H9 (cell line): Measurements from ENCODE around the gene PCYT1B. TPM values are rescaled to one million over a fixed set of nuclear protein-coding genes. Genes with fewer than 3 reads are reported as not detected.

ENCODE experiments used
- DNase-seq: peaks from one replicate; pipeline ENCODE4 v3.0.0-alpha.2; 2017
- H2AFZ ChIP-seq: one replicate; pipeline ENCODE4 v1.6.1; 2013; ENCODE audit warnings: mild to moderate bottlenecking, low read length, control low read depth, moderate library complexity
- H2AK5ac ChIP-seq: 2 replicates; pipeline ENCODE4 v1.6.1; 2013; ENCODE audit warnings: low read length, control low read depth, mixed read lengths; ENCODE audit not compliant: insufficient read length
- H2BK120ac ChIP-seq: one replicate; pipeline ENCODE4 v1.6.1; 2013; ENCODE audit warnings: low read depth, mild to moderate bottlenecking, low read length, control low read depth, inconsistent platforms; ENCODE audit not compliant: poor library complexity, severe bottlenecking
- H2BK12ac ChIP-seq: 2 replicates; pipeline ENCODE4 v1.6.1; 2013; ENCODE audit warnings: low read length, control low read depth, mixed read lengths, low read depth; ENCODE audit not compliant: insufficient read length
- H2BK15ac ChIP-seq: 2 replicates; pipeline ENCODE4 v1.6.1; 2013; ENCODE audit warnings: low read depth, low read length, control low read depth
- H2BK20ac ChIP-seq: one replicate; pipeline ENCODE4 v1.6.1; 2013; ENCODE audit warnings: low read depth, mild to moderate bottlenecking, low read length, control low read depth, inconsistent platforms; ENCODE audit not compliant: poor library complexity, severe bottlenecking
- H2BK5ac ChIP-seq: 2 replicates; pipeline ENCODE4 v1.6.1; 2013; ENCODE audit warnings: low read length, control low read depth, mixed read lengths; ENCODE audit not compliant: insufficient read length
- H3K14ac ChIP-seq: 2 replicates; pipeline ENCODE4 v1.6.1; 2013; ENCODE audit warnings: low read length, control low read depth; ENCODE audit not compliant: insufficient read depth
- H3K18ac ChIP-seq: 2 replicates; pipeline ENCODE4 v1.6.1; 2013; ENCODE audit warnings: low read depth, mild to moderate bottlenecking, mixed read lengths, low read length, control low read depth; ENCODE audit not compliant: insufficient read length
- H3K23ac ChIP-seq: 2 replicates; pipeline ENCODE4 v1.6.1; 2013; ENCODE audit warnings: low read length, control low read depth, mixed read lengths, low read depth; ENCODE audit not compliant: insufficient read length
- H3K23me2 ChIP-seq: 2 replicates; pipeline ENCODE4 v1.6.1; 2013; ENCODE audit warnings: low read depth, mild to moderate bottlenecking, mixed read lengths, low read length, control low read depth; ENCODE audit not compliant: insufficient read length, poor library complexity, severe bottlenecking
- H3K27ac ChIP-seq: 2 replicates; pipeline ENCODE4 v1.5.1; 2013; ENCODE audit warnings: low read length, control low read depth, mixed read lengths, low read depth; ENCODE audit not compliant: insufficient read length
- H3K27me3 ChIP-seq: 2 replicates; pipeline ENCODE4 v1.6.1; 2013; ENCODE audit warnings: low read length, control low read depth, inconsistent platforms; ENCODE audit not compliant: insufficient read depth
- H3K4ac ChIP-seq: 2 replicates; pipeline ENCODE4 v1.6.1; 2013; ENCODE audit warnings: low read depth, mild to moderate bottlenecking, control low read depth, inconsistent platforms, low read length, moderate library complexity
- H3K4me1 ChIP-seq: 2 replicates; pipeline ENCODE4 v1.6.1; 2013; ENCODE audit warnings: low read length, control low read depth, inconsistent platforms; ENCODE audit not compliant: insufficient read depth
- H3K4me2 ChIP-seq: 2 replicates; pipeline ENCODE4 v1.6.1; 2013; ENCODE audit warnings: low read length, control low read depth, mixed read lengths; ENCODE audit not compliant: insufficient read length, insufficient read depth
- H3K56ac ChIP-seq: 2 replicates; pipeline ENCODE4 v1.6.1; 2013; ENCODE audit warnings: low read depth, mild to moderate bottlenecking, mixed read lengths, low read length, control low read depth; ENCODE audit not compliant: insufficient read length
- H3K79me1 ChIP-seq: 2 replicates; pipeline ENCODE4 v1.6.1; 2013; ENCODE audit warnings: low read depth, mild to moderate bottlenecking, moderate library complexity, low read length, control low read depth, inconsistent platforms; ENCODE audit not compliant: insufficient read depth, poor library complexity, severe bottlenecking
- H3K79me2 ChIP-seq: 2 replicates; pipeline ENCODE4 v1.6.1; 2013; ENCODE audit warnings: low read length, control low read depth, inconsistent platforms; ENCODE audit not compliant: insufficient read depth
- H3K9ac ChIP-seq: 2 replicates; pipeline ENCODE4 v1.6.1; 2013; ENCODE audit warnings: low read length, control low read depth, mixed read lengths; ENCODE audit not compliant: insufficient read length; ENCODE audit errors: extremely low read depth
- H3K9me3 ChIP-seq: one replicate; pipeline ENCODE4 v1.6.1; 2013; ENCODE audit warnings: low read depth, low read length, inconsistent platforms; ENCODE audit not compliant: control insufficient read depth
- H3T11ph ChIP-seq: one replicate; pipeline ENCODE4 v1.6.1; 2013; ENCODE audit warnings: mild to moderate bottlenecking, low read length, control low read depth, inconsistent platforms
- H4K20me1 ChIP-seq: one replicate; pipeline ENCODE4 v1.6.1; 2013; ENCODE audit not compliant: control insufficient read depth, insufficient read length, insufficient read depth
- H4K5ac ChIP-seq: 2 replicates; pipeline ENCODE4 v1.6.1; 2013; ENCODE audit warnings: low read depth, mild to moderate bottlenecking, mixed read lengths, low read length, control low read depth; ENCODE audit not compliant: insufficient read length
- H4K8ac ChIP-seq: replicated peaks from 2 replicates; pipeline ENCODE4 v1.6.1; 2013; ENCODE audit warnings: low read length, control low read depth, mixed read lengths, low read depth; ENCODE audit not compliant: insufficient read length
- H4K91ac ChIP-seq: 2 replicates; pipeline ENCODE4 v1.6.1; 2013; ENCODE audit warnings: low read depth, mild to moderate bottlenecking, moderate library complexity, mixed read lengths, low read length, control low read depth; ENCODE audit not compliant: insufficient read length
- H3K27ac Mint-ChIP-seq, 3 experiments: 2 replicates in 2 of 3; 3 replicates in 1 of 3; pipeline ENCODE4 v1.8.0; 2020 to 2021; ENCODE audit warnings: mixed read lengths in 3 of 3, mild to moderate bottlenecking in 1 of 3, moderate library complexity in 1 of 3
- H3K27me3 Mint-ChIP-seq: 2 replicates; pipeline ENCODE4 v1.8.0; 2021; ENCODE audit warnings: low read depth, mild to moderate bottlenecking, moderate library complexity, mixed read lengths
- H3K36me3 Mint-ChIP-seq, 3 experiments: 2 replicates in 2 of 3; 3 replicates in 1 of 3; pipeline ENCODE4 v1.8.0; 2020 to 2021; ENCODE audit warnings: low read depth in 3 of 3, mixed read lengths in 3 of 3; ENCODE audit not compliant: insufficient read depth in 1 of 3
- H3K4me1 Mint-ChIP-seq, 2 experiments: 2 replicates each; pipeline ENCODE4 v1.8.0; 2020; ENCODE audit warnings: mixed read lengths in 2 of 2
- H3K4me3 Mint-ChIP-seq, 2 experiments: 2 replicates in 1 of 2; 3 replicates in 1 of 2; pipeline ENCODE4 v1.8.0; 2020 to 2021; ENCODE audit warnings: mild to moderate bottlenecking in 2 of 2, mixed read lengths in 2 of 2, moderate library complexity in 1 of 2
- H3K9me3 Mint-ChIP-seq, 2 experiments: 2 replicates in 1 of 2; 3 replicates in 1 of 2; pipeline ENCODE4 v1.8.0; 2020; ENCODE audit warnings: mild to moderate bottlenecking in 2 of 2, mixed read lengths in 2 of 2, moderate library complexity in 1 of 2
- CTCF ChIP-seq: fragments of 200-600 bp; sonication (generic); conservative IDR thresholded peaks from 3 replicates; pipeline ENCODE4 v1.8.0; 2021; ENCODE audit warnings: antibody characterized with exemption, mild to moderate bottlenecking
- WGBS: extraction: QIAGEN DNeasy Blood & Tissue Kit; methylation state at CpG from one replicate; pipeline ENCODE4 v1.1.7; 2013; ENCODE audit warnings: missing lambda C conversion rate, low lambda C conversion rate, mixed read lengths; ENCODE audit not compliant: insufficient read length; ENCODE audit errors: extremely low coverage; 5-methylcytosine and 5-hydroxymethylcytosine counted together
- total RNA-seq: library from RNA; stranded (reverse); gene quantifications from 2 replicates; pipeline ENCODE4 v1.2.1, GENCODE V29; 2021

PCYT1B gene
- total RNA-seq, 1 experiment from 2014 or later: 29.1 TPM

- Histone ChIP-seq H4K20me1 (no peaks in the 10 kb centered on the region), H4K91ac (no peak overlapping the region), H2BK20ac (no peak overlapping the region), H3K27ac (no peak overlapping the region), H3K27me3 (no peaks in the 10 kb centered on the region), H3K56ac (no peak overlapping the region), H3K9me3 (no peaks in the 10 kb centered on the region), H2BK12ac (no peak overlapping the region), H3K79me2 (no peaks in the 10 kb centered on the region), H2BK5ac (no peak overlapping the region), H2BK120ac (no peak overlapping the region), H4K8ac (no peak overlapping the region), H2AFZ (no peak overlapping the region), H3K23me2 (no peaks in the 10 kb centered on the region), H3T11ph (no peak overlapping the region), H2AK5ac (no peak overlapping the region), H3K4me1 (no peaks in the 10 kb centered on the region), H3K14ac (no peak overlapping the region), H3K23ac (no peak overlapping the region), H2BK15ac (no peak overlapping the region), H3K4me2 (no peak overlapping the region), H3K4ac (no peak overlapping the region), H3K9ac (no peak overlapping the region), H3K18ac (no peak overlapping the region), H3K79me1 (no peaks in the 10 kb centered on the region), H4K5ac (no peak overlapping the region)
- Mint-ChIP-seq H3K27ac (no peak overlapping the region), H3K4me1 (no peaks in the 10 kb centered on the region), H3K27me3 (peaks cover 2% of the 10 kb centered on the region; the same call in 1 of the 2 replicates), H3K36me3 (no peaks in the 10 kb centered on the region), H3K9me3 (no peaks in the 10 kb centered on the region), H3K4me3 (no peak overlapping the region)
- WGBS: no CpG with 5 or more reads among the region's 2 CpGs
- DNase-seq: no peak
- no peak for TF ChIP-seq CTCF
These were observed 36.9 kb upstream of the PCYT1B start for GRCh38 chrX:24684048-24684447.
